GM19452 (cell line): Measurements from ENCODE around the gene ODAD2.
"Not testable (repeated sequence)": the region's sequence is repeated elsewhere in the genome, so short reads cannot be mapped to it uniquely, and the experiment has no call there.

Experiments used
- ATAC-seq: cut with Tn5 transposase; IDR thresholded peaks from one replicate; pipeline ENCODE4 v1.9.1; 2021; ENCODE audit not compliant: unreplicated experiment

The ODAD2 gene, protein sequence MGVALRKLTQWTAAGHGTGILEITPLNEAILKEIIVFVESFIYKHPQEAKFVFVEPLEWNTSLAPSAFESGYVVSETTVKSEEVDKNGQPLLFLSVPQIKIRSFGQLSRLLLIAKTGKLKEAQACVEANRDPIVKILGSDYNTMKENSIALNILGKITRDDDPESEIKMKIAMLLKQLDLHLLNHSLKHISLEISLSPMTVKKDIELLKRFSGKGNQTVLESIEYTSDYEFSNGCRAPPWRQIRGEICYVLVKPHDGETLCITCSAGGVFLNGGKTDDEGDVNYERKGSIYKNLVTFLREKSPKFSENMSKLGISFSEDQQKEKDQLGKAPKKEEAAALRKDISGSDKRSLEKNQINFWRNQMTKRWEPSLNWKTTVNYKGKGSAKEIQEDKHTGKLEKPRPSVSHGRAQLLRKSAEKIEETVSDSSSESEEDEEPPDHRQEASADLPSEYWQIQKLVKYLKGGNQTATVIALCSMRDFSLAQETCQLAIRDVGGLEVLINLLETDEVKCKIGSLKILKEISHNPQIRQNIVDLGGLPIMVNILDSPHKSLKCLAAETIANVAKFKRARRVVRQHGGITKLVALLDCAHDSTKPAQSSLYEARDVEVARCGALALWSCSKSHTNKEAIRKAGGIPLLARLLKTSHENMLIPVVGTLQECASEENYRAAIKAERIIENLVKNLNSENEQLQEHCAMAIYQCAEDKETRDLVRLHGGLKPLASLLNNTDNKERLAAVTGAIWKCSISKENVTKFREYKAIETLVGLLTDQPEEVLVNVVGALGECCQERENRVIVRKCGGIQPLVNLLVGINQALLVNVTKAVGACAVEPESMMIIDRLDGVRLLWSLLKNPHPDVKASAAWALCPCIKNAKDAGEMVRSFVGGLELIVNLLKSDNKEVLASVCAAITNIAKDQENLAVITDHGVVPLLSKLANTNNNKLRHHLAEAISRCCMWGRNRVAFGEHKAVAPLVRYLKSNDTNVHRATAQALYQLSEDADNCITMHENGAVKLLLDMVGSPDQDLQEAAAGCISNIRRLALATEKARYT

DNA sequence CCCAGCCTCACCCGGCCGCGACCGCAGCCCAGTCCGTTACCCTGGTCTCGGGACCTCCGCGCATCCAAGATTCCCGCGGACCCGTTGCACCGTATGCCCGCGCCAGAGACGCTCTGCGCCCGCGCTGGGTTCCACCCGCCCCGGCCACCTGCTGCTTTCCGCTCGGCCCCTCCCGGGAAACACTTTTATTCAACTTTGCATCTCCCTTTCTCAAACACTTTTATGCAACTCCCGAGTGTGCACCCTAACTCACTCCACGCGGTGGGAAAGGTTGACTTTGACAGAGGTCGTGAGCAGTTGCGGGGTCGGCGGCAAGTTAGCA lies at the start of gene ODAD2:
Gene ODAD2 (minus strand): TSS at position 126 of the 322 bp plus-strand sequence. CDS start 3,937 bp downstream, outside the sequence.
- no peak for ATAC-seq

DNA sequence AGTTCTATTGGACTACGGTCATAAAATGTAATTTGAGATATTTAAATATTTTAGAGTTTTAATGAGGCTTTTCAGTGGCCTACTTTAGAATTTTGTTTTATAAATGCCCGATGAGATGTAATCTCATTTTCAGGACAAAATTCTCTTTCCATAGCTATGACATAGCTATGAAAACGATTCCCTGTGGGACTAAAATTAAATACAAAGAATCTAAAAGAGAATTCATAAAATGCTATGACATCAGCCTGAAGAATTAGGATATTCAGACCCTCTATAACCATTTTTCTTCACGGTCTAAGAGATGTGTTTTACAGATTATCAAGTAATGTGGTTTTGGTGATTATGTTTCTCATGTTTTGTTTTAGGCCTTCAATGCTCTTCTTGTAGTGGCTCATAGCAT lies 48.2 kb upstream of the ODAD2 start:
- no peak for ATAC-seq

DNA sequence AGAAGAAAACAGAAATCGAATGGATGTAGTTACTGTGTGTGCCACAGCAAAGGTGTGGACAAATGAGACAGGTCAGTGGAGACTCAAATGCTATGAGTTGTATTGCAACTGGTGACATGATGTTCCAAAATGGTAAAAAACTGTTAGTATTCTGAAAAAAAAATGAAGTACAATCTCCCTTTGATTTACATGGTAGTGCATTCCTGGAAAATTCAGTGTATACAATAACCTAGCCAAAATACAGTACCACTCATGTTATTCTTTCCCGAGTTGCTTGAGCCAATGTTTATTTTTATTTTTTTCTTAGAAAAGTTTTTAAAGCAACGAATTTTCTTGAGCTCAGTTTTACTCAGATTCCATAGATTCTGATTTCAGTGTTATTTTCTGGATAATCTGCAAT lies 47.7 kb upstream of the ODAD2 start:
- no peak for ATAC-seq

DNA sequence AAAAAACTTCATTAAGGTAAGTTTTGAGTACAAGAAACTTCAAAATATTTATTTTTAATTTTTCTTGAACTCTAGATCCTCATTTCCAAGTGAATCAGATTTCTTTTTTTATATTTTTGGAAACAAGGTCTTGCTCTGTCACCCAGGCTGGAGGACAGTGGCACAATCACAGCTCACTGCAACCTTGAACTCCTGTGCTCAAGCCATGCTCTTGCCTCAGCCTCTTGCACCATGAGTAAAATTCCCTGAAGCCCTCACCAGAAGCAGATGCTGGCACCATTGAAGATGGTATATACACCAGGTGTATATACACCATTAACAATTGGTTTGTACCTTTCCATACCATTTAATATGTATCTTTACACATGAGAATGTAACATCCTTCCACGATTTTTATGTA lies 45.1 kb upstream of the ODAD2 start:
- ATAC-seq: no peak

DNA sequence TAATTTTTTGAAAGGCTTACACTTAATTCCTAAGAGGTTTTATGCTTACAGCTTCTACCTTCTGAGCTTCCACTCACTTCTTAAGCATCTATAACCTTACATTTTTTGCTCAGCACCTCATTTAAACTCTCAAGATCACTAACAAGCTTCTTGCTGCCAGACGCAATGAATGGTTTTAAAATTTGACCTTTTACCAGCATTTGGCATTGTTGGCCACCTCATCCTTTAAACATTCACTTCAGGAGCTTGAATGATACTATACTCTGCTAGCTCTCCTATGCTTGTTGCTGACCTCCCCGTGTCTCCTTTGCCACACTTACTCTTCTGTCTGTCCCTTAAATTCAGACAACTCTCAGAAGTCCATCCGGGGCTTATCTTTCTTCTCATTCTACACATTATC lies 37.7 kb upstream of the ODAD2 start:
- ATAC-seq: no peak

DNA sequence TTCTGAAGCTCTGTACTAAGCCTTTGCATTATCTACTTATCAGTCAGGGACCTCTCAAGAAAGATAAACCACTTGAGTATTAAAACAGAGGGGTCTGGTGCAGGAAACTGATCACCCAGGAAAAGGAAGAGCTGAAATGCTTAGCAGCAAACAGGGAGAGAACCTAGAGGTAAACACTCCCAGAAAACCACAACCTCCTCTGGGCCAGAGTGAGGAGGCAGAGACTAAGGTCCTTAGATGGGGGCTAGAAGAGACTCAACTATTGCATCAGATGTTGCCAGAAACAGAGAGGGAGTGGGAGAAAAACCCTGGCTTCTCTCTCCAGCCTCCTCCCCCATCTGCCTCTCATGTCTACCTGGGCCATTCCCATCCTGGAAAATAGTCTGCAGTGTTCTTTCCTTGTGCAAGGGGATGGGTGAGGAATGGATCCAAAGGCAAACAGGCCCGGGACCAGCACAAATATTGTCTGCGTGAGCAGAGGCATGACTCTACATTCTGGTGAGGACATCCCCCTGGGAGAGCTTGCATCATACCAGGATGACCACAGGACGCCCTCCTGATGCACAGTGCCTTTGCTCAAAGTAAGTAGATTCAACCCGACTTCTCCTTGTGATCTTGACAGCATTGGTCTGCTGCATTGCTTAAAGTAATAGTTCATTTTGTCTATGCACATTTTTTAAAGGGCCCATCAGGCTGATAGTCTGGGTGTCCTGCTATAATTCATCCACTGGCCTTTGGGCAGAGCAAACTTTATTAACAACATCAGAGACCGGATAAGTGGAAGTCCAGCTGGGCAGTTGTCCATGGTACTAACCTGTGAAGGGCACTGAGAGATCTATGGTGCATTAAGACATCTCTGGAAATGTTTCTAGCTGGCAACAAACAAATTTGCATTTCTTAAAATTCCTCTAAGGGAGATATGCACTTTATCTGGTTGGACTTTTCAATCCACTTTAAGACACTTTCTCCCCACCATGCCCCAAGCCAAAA lies 22.4 kb upstream of the ODAD2 start:
- ATAC-seq: no peak

DNA sequence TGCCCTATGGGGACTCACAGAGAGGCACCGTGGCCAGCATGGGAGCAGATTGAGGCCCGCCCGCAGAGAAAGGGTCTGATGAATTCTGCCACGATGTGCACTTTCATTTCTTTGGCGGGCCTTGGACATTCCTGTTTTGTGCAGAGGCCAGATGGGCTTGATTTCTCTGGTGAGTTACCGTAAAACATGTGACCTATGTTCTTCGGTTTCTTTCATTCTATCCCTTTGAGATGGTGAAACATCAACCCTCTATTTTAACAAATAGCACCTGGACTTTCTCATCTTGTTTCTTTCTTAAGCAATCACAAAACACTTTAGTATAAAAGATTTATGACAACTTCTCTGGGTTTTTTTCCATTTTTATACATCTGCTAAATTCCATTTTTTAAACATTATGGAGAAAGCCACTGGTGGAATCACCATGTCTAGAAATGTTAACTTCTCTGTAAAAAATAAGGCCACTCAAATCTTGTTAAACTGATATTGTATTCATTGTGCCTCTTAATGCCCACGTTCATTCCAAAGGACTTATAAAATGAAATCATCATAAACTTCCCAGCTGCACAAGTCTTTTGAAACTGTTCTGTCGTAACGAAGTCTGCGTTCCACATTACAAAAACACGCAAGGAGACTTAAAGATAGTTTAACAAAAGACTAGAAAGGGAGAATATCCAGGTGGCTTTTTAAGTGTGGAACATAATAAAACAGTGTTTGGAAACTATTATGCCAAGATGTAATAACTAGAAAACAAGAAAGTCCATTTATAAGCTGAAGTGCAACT lies 21.4 kb upstream of the ODAD2 start:
- ATAC-seq: no peak

DNA sequence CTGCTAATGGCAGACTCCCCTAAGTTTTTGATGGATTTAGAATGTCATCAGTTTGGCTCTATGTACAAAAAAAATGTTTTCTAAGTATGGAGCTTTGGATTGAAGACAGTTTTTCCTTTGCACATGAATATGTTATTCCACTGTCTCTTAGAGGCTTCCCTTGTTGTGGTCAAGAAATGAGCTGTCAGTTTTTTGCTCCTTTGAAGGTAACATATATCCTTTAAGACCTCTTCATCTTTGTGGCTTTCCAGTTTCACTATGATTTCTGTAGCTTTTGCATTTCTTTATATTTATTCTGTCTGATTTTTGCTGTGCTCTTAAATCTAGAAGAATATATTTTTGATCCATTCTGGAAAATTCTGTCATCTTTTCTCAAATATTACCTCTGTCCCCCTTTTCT lies 15.8 kb upstream of the ODAD2 start:
- ATAC-seq: no peak

DNA sequence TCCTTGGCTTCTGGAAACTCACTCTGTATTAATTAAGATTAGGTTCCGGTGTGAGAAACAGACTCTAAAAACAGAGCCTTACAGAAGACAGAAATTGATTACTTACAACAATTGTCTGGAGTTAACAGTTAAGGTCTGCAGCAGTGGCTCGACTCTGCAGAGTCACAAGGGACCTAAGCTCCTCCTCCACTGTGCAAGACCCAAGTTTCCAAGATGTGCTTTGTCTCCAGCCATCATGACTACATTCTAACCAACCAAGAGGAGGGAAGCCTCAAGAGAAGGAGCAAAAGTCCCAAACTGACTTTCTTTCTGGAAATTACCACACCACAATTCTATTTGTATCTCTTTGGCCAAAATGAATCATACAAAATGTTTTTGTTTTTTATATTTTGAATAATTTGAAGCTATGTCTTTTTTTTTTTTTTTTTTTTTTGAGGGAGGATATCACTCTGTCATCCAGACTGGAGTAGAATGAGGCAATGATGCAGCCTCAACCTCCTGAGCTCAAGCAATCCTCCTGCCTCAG lies 14.2 kb upstream of the ODAD2 start:
- ATAC-seq: no peak

DNA sequence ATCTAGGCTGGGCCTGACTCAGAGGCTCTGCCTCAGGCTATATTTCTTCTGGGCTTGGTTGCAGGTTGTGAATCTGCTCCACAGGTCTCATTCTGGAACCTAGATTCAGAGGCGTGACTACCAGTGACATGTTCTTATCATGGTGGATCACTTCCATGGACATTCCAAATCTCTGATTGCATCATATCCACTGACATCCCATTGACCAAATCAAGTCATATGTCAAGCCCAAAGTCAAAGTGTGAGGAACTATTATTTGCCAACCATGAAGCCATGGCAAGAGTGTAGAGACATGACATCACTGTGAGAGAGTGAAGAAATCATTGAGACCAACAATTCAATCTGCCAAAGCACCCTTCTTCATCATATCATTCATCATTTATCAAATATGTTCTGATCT lies 11.9 kb upstream of the ODAD2 start:
- ATAC-seq: no peak

DNA sequence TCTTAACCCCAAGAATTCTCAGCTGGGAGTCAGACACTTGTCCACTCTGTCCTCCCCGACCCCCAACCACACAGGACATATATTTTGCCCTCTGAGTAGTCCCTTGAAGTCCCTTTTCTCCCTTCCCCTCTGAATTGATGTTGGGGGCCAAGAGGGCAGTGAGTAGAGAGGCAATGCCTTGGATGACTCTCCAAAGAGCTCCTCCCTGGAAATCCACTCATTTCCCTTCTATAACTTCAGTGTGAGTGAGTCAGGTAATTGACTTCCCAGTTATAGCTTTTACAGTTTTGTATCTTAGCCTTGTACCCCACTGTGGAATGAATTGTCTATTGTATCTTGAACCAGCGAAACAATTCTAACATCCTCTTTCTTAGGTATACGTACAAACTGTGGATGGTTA lies 9.2 kb upstream of the ODAD2 start:
- ATAC-seq: no peak

DNA sequence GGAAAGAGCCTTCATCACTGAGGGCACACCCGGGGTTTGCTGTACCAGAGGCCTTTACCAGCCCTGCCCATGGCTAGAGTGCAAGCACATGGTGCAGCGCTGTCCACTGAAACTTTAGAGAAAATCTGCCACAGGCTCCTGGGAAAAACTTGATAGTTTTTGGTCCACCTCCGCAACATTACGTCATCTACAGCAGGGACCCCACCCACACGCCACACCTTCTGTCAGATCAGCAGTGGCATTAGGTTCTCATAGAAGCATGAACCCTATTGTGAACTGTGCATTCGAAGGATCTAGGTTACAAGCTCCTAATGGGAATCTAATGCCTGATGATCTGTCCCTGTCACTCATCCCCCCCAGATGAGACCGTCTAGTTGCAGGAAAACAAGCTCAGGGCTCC lies 2.5 kb upstream of the ODAD2 start:
- no peak for ATAC-seq

DNA sequence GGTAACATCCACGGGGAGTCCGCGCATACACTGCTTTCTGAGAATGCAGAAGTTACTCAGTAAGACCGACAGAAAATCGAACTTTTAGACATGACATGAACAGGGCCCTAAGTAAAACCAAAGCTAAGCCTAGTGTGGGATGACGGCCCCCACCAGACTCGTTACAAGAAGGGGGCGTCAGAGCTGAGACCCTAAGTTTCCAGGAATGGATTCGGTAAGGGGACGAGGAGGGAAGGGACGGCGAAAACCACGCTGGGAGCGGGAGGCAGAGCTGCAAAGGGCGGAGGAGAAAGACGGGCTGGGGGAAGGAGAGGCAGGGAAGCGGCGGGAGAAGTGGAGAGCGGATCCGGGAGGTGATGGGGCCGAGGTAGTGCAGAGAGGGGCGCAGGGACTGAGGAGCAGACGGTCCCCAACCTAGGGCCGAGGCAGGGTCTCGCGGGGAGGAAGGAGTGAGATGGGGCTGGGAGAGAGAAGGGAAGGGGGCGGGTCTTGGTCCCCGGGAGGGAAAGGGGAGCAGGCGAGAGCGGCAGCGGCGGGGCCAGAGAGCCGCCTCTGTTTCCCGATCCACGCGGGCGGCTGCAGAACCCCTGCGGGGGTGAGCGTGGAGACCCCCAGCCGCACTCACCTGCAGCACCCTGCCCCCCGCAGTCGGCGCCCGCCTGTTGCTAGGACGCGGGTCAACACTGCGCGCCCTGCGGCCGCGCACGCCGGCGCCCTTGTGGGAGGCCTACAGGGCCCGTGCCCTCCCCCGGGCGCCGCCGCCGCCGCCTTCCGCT lies 513 bp downstream of the ODAD2 start:
- no peak for ATAC-seq

DNA sequence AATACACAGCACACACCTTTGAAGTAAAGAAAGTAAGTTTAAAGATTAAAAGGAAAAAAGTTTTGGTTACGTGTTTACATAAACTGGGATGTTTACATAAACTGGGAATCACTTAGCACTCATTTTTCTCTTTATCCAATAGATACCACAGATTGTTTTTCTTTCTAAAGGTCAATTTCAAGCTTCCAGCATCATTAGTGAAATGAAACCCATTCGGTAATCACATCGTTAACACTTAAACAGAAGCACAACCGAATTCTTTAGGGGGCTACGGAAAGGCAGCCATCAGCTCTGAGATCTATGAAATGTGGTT lies 1.1 kb downstream of the ODAD2 start:
- ATAC-seq: no peak

DNA sequence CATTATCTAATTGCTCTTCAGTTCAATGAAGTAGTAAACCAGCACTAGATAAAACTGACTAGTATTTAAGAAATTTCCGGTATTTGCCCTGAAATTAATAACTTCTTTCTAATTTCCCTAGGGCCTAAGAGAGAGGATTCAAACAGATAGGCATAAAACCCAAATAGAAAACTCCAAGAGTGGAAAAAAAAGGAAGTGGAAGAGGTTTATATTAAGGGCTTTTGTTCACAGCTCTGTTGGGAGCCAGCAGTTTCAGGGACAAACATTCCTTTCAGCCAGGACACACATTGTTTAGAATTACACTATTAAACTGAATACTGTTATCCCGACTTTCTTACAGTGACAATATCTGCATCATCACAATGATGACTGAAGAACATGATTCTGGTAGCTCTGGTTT lies 3.6 kb downstream of the ODAD2 start:
- no peak for ATAC-seq

DNA sequence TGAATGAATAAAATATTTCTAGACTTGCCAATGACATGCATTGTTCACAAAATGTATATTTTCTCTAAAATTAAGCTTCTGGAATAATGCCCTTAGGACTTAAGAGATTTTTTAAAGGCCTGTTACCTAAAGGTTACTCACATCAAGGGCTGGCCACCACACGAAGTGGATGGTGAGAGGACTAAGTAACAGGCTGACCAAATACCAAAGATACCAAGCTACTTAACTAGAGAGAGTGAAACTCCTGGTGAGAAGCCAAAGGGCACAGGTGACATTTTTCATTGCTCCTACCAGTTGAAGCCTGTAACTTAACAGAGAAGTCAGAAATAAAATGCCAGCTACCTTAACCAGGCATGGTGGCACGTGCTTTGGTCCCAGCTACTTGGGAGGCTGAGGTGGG lies 9.5 kb downstream of the ODAD2 start:
- not testable (repeated sequence) for ATAC-seq

DNA sequence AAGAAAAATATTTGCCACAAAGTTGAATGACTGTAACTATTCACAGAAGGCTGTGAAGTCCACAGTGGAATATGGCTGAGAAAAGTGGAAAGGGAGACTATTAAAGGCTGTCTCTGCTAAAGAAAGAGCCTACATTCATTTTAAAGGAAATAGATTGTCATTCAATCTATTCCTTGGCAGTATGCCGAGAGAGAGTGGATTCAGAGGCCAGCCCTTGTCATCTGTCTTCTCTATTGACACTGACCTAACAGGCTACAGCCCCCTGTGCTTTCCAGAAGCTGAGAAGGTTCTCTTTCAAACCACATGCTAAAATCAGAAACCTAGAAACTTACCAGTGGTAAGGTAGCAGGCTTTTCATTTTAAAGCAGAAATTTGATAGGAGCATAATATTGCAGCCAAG lies 12.1 kb downstream of the ODAD2 start:
- no peak for ATAC-seq

DNA sequence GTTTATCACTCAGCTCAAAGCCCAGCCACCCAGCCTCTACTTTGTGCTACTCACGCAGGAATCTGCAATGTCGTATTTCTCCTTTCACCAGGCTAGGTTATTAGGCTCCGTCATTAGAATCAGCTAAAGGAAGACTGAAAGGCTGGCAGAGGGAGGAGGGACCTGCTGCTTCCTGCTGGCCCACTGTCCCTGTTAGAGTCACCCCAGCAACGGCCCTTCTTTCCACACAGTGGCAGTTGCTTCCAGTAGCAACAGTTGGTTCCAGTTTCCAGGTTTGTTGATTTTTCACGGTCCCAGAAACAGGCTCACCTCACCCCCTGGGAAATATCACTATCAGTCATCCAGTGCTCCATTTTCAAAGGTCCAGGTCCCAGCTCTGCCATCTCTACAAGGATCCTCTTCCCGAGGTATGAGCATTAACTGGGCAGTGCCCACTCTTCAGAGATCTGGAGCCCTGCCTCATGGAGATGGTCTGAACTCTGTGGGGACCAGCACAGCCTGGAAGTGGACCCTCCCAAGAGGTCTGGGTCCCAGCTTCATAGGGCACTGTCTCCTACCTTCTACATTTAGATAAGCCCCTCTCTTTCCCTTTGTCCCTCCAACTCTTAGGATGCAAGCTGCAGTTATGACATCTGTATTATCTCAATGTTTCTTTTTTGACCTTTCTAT lies 15.9 kb downstream of the ODAD2 start:
- no peak for ATAC-seq

DNA sequence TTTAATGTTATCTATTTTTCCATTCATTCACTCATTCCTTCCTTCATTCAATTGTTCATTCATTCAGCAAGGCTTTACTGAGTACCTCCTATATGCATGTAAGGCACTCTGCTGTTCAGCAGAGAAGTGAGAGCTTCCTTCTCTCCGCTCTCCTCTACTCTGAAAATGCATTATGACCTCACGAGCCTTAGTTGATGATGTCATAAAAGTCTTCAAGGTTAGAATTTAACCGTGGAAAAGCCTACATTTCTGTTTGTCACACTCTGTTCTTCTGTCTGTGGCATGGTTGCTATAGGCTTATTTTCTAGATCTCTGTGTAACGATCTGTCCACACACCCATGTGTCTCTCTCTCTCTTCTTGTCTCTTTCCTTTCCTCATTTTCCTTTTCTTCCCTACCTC lies 17.1 kb downstream of the ODAD2 start:
- ATAC-seq: no peak
